HepG2 (cell line): Measurements from ENCODE around the gene PDRG1. TPM values are rescaled to one million over a fixed set of nuclear protein-coding genes. Genes with fewer than 3 reads are reported as not detected.
A peak's percentile ranks its signal among the peaks of the same experiment; 100 is the strongest.

Source experiments
- CENPBD1 ChIP-seq: sonication (generic); formaldehyde crosslinking; IDR thresholded peaks from 2 replicates; pipeline ENCODE4 v1.8.0; 2022; ENCODE audit warnings: missing genetic modification reagents, low read depth, mild to moderate bottlenecking, borderline replicate concordance
- CSRNP2 ChIP-seq: sonication (generic); formaldehyde crosslinking; conservative IDR thresholded peaks from 2 replicates; pipeline ENCODE4 v1.8.0; 2022; ENCODE audit warnings: low read depth, missing genetic modification reagents
- E2F5 ChIP-seq: sonication (generic); formaldehyde crosslinking; conservative IDR thresholded peaks from 2 replicates; pipeline ENCODE4 v1.4.0; 2020; ENCODE audit warnings: missing genetic modification reagents
- GATA4 ChIP-seq: sonication (generic); IDR thresholded peaks from 2 replicates; pipeline ENCODE4 v1.6.1; 2016; ENCODE audit warnings: antibody characterized with exemption, low read depth, borderline replicate concordance
- HCFC1 ChIP-seq: fragments of 150-350 bp; IDR thresholded peaks from 2 replicates; pipeline ENCODE4 v1.6.1; 2014; ENCODE audit warnings: low read depth, low read length
- HOXA5 ChIP-seq: sonication (generic); formaldehyde crosslinking; IDR thresholded peaks from 2 replicates; pipeline ENCODE4 v1.4.0; 2020; ENCODE audit warnings: missing genetic modification reagents
- KAT7 ChIP-seq: IDR thresholded peaks from 2 replicates; pipeline ENCODE4 v1.6.1; 2018; ENCODE audit warnings: borderline replicate concordance, missing compliant biosample characterization
- SAP130 ChIP-seq: IDR thresholded peaks from 2 replicates; pipeline ENCODE4 v1.6.1; 2016; ENCODE audit warnings: low read depth
- SCMH1 ChIP-seq: sonication (generic); formaldehyde crosslinking; IDR thresholded peaks from 2 replicates; pipeline ENCODE4 v1.9.0; 2021; ENCODE audit warnings: missing genetic modification reagents, mild to moderate bottlenecking, borderline replicate concordance
- SIX1 ChIP-seq: sonication (generic); formaldehyde crosslinking; IDR thresholded peaks from 2 replicates; pipeline ENCODE4 v1.4.0; 2020; ENCODE audit warnings: missing genetic modification reagents, borderline replicate concordance
- SMAD3 ChIP-seq: sonication (generic); formaldehyde crosslinking; IDR thresholded peaks from 2 replicates; pipeline ENCODE4 v1.4.0; 2020; ENCODE audit warnings: missing genetic modification reagents
- STAT6 ChIP-seq: sonication (generic); formaldehyde crosslinking; IDR thresholded peaks from 2 replicates; pipeline ENCODE4 v1.4.0; 2020; ENCODE audit warnings: missing genetic modification reagents, mild to moderate bottlenecking, borderline replicate concordance
- TBX2 ChIP-seq: sonication (generic); formaldehyde crosslinking; IDR thresholded peaks from 2 replicates; pipeline ENCODE4 v1.5.0; 2020; ENCODE audit warnings: missing genetic modification reagents, mild to moderate bottlenecking, borderline replicate concordance
- TFDP2 ChIP-seq: sonication (generic); formaldehyde crosslinking; IDR thresholded peaks from 2 replicates; pipeline ENCODE4 v1.4.0; 2020; ENCODE audit warnings: missing genetic modification reagents
- ZFX ChIP-seq: sonication (generic); formaldehyde crosslinking; IDR thresholded peaks from 2 replicates; pipeline ENCODE4 v1.4.0; 2020; ENCODE audit warnings: mild to moderate bottlenecking, low read depth, missing genetic modification reagents, moderate library complexity
- ZMAT3 ChIP-seq: sonication (generic); formaldehyde crosslinking; conservative IDR thresholded peaks from 2 replicates; pipeline ENCODE4 v1.7.0; 2021; ENCODE audit warnings: missing genetic modification reagents
- ZNF136 ChIP-seq: sonication (generic); formaldehyde crosslinking; IDR thresholded peaks from 2 replicates; pipeline ENCODE4 v1.8.1; 2022; ENCODE audit warnings: low read depth, mild to moderate bottlenecking, moderate library complexity, missing genetic modification reagents
- ZNF3 ChIP-seq: IDR thresholded peaks from 2 replicates; pipeline ENCODE4 v1.7.0; 2017; ENCODE audit warnings: inconsistent platforms
- ZNF33B ChIP-seq: sonication (generic); formaldehyde crosslinking; IDR thresholded peaks from 2 replicates; pipeline ENCODE4 v1.5.1; 2020; ENCODE audit warnings: mild to moderate bottlenecking, missing genetic modification reagents
- ZNF513 ChIP-seq: sonication (generic); formaldehyde crosslinking; conservative IDR thresholded peaks from 2 replicates; pipeline ENCODE4 v1.5.0; 2020; ENCODE audit warnings: missing genetic modification reagents
- polyA plus RNA-seq, 8 experiments: library from polyadenylated mRNA; depleted of rRNA in 3 of 8; stranded (reverse) in 7 of 8; unstranded in 1 of 8; fragments of >200 nt; fragmentation: Illumina TruSeq in 4 of 8; extraction: Trizol in 4 of 8; gene quantifications; 2 replicates each; pipeline versions ENCODE4 v1.2.1 to v1.2.3, GENCODE V29; 2011 to 2016; ENCODE audit warnings: low read depth in 4 of 8, missing spikeins in 1 of 8, mixed read lengths in 1 of 8; ENCODE audit not compliant: insufficient read depth in 1 of 8
- total RNA-seq, 5 experiments: library from RNA; depleted of rRNA; stranded (reverse); fragments of >200 nt; fragmentation: Illumina TruSeq; extraction: Trizol; gene quantifications; 2 replicates each; pipeline ENCODE4 v1.2.3, GENCODE V29; 2016; ENCODE audit warnings: low read depth in 1 of 5

Gene PDRG1
- total and polyA plus RNA-seq, 2 of the 13 experiments (the other 11 are each of a cell fraction or from before 2014, with no cell fraction given) = 16.6 to 18.0 TPM

GRCh38 chr20:31968291-31969126, 16.7 kb upstream of the PDRG1 start (continued):
- TF ChIP-seq TFDP2 (CRISPR knock-in tag) = peak; percentile 99
- TF ChIP-seq ZNF513 (CRISPR knock-in tag) = no peak
- peak; percentile 99 for TF ChIP-seq SIX1 (CRISPR knock-in tag)
- TF ChIP-seq KAT7 = peak; percentile 100
- no peak for TF ChIP-seq GATA4
- peak; percentile 100 for TF ChIP-seq E2F5 (CRISPR knock-in tag)
- TF ChIP-seq SAP130 = peak; percentile 100
- TF ChIP-seq STAT6 (CRISPR knock-in tag) = peak; percentile 100
- peak; percentile 100 for TF ChIP-seq CSRNP2 (CRISPR knock-in tag)
- peak; percentile 100 for TF ChIP-seq CENPBD1 (CRISPR knock-in tag)
- TF ChIP-seq HOXA5 (CRISPR knock-in tag) = peak; percentile 100
- peak; percentile 100 for TF ChIP-seq ZNF136 (CRISPR knock-in tag)
- peak; percentile 53; the same call in 1 of the 2 replicates for TF ChIP-seq HCFC1
- TF ChIP-seq SCMH1 = peak; percentile 99
- peak; percentile 100 for TF ChIP-seq ZNF33B (CRISPR knock-in tag)
- peak; percentile 100 for TF ChIP-seq SMAD3 (CRISPR knock-in tag)
- peak; percentile 100 for TF ChIP-seq ZNF3 (CRISPR knock-in tag)
- TF ChIP-seq ZFX (CRISPR knock-in tag) = peak; percentile 74
- TF ChIP-seq TBX2 (CRISPR knock-in tag) = peak; percentile 100
- peak; percentile 100 for TF ChIP-seq ZMAT3 (CRISPR knock-in tag)
